ENCODE results near the gene CRELD2.

CRELD2 gene

DNA sequence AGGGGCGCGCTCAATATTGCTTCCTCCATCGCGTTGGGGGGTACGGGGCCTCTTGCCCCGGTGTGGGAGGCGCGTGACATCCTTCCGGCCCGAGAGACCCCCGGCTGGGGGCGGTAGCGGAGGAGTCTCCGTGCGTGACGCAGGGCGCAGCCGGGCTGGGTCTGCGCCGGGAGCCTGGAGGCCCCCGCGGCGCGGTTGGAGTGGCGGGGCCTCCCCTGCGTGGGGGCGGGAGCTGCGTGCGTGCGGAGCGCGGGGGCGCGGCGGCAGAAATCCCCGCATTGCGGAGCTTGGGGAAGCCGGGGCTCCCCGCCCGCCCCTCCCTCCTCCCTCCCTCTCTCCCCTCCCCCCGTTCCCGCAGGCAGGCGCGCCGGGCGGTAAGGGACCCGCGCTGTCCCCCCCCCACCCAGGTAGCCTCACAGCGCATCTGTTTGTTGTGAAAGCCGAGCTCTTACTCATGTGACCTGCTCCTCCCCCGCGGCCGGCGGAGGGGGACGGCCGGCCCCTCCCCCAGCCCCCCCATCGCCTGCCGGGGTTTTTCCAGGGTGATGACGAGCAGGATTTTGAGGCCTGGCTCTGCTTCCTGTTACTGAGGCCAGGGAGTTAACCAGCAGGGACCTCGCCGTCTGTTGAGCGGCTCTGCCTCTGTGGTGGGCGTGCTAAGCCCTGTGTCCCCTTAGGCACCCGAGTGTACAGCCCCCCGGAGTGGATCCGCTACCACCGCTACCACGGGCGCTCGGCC, 43.7 kb downstream of the CRELD2 start:
- H3K9ac ChIP-seq (ENCODE audit: low read length): peak overlapping the region; percentile 93
- H3K4me1 ChIP-seq (ENCODE audit: control insufficient read depth, insufficient read depth, low read length): peaks cover 74% of the 10 kb centered on the region
- no peaks in the 10 kb centered on the region for H3K27me3 ChIP-seq (ENCODE audit: control insufficient read depth, insufficient read depth, low read length)
- no peaks in the 10 kb centered on the region for H3K9me3 ChIP-seq (ENCODE audit: control insufficient read depth, low read length)
- peak overlapping the region; percentile 95 for H3K4me3 ChIP-seq (ENCODE audit: low read length)
- H3K36me3 ChIP-seq (ENCODE audit: control insufficient read depth, insufficient read depth, low read length): peaks cover 13% of the 10 kb centered on the region

DNA sequence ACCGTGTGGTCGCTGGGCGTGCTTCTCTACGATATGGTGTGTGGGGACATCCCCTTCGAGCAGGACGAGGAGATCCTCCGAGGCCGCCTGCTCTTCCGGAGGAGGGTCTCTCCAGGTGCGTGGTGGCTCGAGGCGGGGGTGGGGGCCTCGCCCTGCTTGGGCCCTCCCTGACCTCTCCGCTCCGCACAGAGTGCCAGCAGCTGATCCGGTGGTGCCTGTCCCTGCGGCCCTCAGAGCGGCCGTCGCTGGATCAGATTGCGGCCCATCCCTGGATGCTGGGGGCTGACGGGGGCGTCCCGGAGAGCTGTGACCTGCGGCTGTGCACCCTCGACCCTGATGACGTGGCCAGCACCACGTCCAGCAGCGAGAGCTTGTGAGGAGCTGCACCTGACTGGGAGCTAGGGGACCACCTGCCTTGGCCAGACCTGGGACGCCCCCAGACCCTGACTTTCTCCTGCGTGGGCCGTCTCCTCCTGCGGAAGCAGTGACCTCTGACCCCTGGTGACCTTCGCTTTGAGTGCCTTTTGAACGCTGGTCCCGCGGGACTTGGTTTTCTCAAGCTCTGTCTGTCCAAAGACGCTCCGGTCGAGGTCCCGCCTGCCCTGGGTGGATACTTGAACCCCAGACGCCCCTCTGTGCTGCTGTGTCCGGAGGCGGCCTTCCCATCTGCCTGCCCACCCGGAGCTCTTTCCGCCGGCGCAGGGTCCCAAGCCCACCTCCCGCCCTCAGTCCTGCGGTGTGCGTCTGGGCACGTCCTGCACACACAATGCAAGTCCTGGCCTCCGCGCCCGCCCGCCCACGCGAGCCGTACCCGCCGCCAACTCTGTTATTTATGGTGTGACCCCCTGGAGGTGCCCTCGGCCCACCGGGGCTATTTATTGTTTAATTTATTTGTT, 44.6 kb downstream of the CRELD2 start:
- Histone ChIP-seq H3K27me3 (ENCODE audit: control insufficient read depth, insufficient read depth, low read length) (no peaks in the 10 kb centered on the region), H3K9ac (ENCODE audit: low read length) (peak overlapping the region; percentile 83), H3K4me3 (ENCODE audit: low read length) (peak overlapping the region; percentile 80), H3K4me1 (ENCODE audit: control insufficient read depth, insufficient read depth, low read length) (peaks cover 74% of the 10 kb centered on the region), H3K9me3 (ENCODE audit: control insufficient read depth, low read length) (no peaks in the 10 kb centered on the region), H3K36me3 (ENCODE audit: control insufficient read depth, insufficient read depth, low read length) (peaks cover 13% of the 10 kb centered on the region)

DNA sequence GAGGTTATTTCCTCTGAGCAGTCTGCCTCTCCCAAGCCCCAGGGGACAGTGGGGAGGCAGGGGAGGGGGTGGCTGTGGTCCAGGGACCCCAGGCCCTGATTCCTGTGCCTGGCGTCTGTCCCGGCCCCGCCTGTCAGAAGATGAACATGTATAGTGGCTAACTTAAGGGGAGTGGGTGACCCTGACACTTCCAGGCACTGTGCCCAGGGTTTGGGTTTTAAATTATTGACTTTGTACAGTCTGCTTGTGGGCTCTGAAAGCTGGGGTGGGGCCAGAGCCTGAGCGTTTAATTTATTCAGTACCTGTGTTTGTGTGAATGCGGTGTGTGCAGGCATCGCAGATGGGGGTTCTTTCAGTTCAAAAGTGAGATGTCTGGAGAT, 45.2 kb downstream of the CRELD2 start:
- Histone ChIP-seq H3K9ac (ENCODE audit: low read length) (peak overlapping the region; percentile 83), H3K27me3 (ENCODE audit: control insufficient read depth, insufficient read depth, low read length) (no peaks in the 10 kb centered on the region), H3K4me1 (ENCODE audit: control insufficient read depth, insufficient read depth, low read length) (peaks cover 72% of the 10 kb centered on the region), H3K4me3 (ENCODE audit: low read length) (peak overlapping the region; percentile 80), H3K36me3 (ENCODE audit: control insufficient read depth, insufficient read depth, low read length) (peaks cover 13% of the 10 kb centered on the region), H3K9me3 (ENCODE audit: control insufficient read depth, low read length) (no peaks in the 10 kb centered on the region)

GRCh38 chr22:49964136-49965090, 46.0 kb downstream of the CRELD2 start:
- Histone ChIP-seq H3K9me3 (ENCODE audit: control insufficient read depth, low read length) (no peaks in the 10 kb centered on the region), H3K4me3 (ENCODE audit: low read length) (peak overlapping the region; percentile 4), H3K36me3 (ENCODE audit: control insufficient read depth, insufficient read depth, low read length) (peaks cover 13% of the 10 kb centered on the region), H3K27me3 (ENCODE audit: control insufficient read depth, insufficient read depth, low read length) (no peaks in the 10 kb centered on the region), H3K9ac (ENCODE audit: low read length) (peak overlapping the region; percentile 83), H3K4me1 (ENCODE audit: control insufficient read depth, insufficient read depth, low read length) (peaks cover 65% of the 10 kb centered on the region)

DNA sequence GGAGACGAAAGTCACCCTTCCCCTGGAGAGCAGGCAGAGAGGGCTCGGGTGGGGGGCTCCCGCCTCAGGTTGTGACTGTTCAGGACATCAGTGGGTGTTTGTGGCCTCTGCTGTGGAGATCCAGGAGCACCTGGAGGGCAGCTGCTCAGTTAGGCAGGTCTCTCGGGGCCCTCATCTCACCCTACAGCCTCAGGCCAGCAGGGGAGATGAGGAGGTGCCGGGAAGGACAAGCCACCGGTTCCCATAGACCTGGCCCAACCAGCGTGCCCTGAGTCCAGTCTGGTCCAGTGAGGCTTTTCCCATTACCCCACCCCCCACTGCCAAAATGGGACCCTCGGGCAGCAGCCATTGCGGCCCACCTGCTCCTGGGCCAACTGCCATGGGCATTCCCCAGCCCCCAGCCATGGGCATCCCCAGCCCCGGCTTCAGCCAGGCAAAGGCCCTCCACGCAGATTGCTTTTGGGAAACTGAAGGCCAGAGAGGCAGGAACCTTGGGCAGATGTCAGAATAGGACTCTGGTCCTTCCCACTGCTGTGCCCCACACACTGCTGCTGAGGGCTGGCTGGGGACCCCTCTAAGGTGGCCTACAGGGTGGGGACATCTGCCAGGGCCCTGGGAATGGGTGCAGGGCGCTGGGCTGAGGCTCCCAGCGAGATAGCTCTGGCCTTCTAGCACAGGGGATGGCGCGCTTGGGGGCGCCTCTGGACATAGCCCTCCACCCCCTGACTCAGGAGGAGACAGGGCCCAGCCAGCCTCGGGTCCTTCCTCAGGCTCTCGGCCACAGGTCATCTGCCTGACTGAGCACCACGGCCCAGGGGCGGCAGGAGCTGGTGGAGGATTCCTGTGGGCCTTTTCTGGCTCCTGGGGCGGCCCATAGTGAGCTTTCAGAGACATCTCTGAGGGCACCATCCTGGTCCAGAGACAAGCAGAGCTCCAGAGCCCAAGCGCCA, 46.9 kb downstream of the CRELD2 start:
- H3K4me3 ChIP-seq (ENCODE audit: low read length): peak overlapping the region; percentile 4
- H3K36me3 ChIP-seq (ENCODE audit: control insufficient read depth, insufficient read depth, low read length): peaks cover 13% of the 10 kb centered on the region
- no peaks in the 10 kb centered on the region for H3K27me3 ChIP-seq (ENCODE audit: control insufficient read depth, insufficient read depth, low read length)
- H3K9me3 ChIP-seq (ENCODE audit: control insufficient read depth, low read length): no peaks in the 10 kb centered on the region
- H3K9ac ChIP-seq (ENCODE audit: low read length): peak overlapping the region; percentile 83
- peaks cover 69% of the 10 kb centered on the region for H3K4me1 ChIP-seq (ENCODE audit: control insufficient read depth, insufficient read depth, low read length)

GRCh38 chr22:49966041-49966773, 47.8 kb downstream of the CRELD2 start:
- Histone ChIP-seq H3K9me3 (ENCODE audit: control insufficient read depth, low read length) (no peaks in the 10 kb centered on the region), H3K36me3 (ENCODE audit: control insufficient read depth, insufficient read depth, low read length) (peaks cover 13% of the 10 kb centered on the region), H3K4me3 (ENCODE audit: low read length) (no peak overlapping the region), H3K27me3 (ENCODE audit: control insufficient read depth, insufficient read depth, low read length) (no peaks in the 10 kb centered on the region), H3K9ac (ENCODE audit: low read length) (peak overlapping the region; percentile 53), H3K4me1 (ENCODE audit: control insufficient read depth, insufficient read depth, low read length) (peaks cover 76% of the 10 kb centered on the region)

DNA sequence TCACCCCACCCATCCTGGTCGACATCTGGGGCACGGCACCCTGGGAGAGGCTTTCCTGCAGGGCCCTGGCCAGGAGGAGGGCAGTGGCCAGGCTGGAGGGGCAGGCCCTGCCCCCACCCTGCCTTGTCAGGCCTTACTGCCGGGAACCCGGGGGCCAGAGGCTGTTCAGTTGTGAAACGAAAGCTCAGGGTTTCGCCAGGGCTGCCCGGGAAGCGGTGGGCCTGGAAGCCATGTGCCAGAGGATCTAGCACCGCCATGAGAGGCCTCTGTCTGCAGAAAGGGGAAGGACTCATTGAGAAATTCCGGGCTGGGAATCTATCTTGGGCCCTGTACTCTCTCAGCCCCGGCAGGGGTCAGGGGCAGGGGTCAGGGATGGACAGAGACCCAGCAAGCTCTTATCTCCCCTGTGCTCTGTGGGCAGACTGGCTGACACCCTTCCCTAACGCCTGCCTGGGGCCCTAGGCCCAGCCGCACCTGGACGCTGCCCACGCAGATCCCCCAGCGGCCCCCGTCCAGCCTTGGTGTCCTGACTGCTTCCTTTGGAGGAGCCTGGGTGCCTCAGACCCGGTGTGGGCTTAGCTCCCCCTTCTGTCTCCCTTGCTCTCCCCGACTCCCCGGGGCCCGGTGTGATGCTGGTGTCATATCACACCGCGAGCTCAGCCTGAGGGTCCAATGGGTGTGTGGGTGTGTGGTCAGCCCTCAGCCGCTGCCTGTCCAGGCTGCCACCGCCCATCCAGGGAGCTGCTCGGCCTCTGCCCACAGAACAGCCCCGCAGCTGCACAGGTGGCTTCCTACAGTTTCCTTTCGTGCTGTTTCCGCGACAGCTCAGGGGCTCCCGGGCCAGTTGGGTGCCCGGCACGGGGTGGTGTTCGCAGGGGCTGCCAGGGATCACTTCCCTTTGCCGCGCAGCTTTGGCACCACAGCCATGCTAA, 48.6 kb downstream of the CRELD2 start:
- Histone ChIP-seq H3K36me3 (ENCODE audit: control insufficient read depth, insufficient read depth, low read length) (peaks cover 13% of the 10 kb centered on the region), H3K27me3 (ENCODE audit: control insufficient read depth, insufficient read depth, low read length) (no peaks in the 10 kb centered on the region), H3K4me3 (ENCODE audit: low read length) (no peak overlapping the region), H3K9ac (ENCODE audit: low read length) (peak overlapping the region; percentile 53), H3K9me3 (ENCODE audit: control insufficient read depth, low read length) (no peaks in the 10 kb centered on the region), H3K4me1 (ENCODE audit: control insufficient read depth, insufficient read depth, low read length) (peaks cover 82% of the 10 kb centered on the region)

DNA sequence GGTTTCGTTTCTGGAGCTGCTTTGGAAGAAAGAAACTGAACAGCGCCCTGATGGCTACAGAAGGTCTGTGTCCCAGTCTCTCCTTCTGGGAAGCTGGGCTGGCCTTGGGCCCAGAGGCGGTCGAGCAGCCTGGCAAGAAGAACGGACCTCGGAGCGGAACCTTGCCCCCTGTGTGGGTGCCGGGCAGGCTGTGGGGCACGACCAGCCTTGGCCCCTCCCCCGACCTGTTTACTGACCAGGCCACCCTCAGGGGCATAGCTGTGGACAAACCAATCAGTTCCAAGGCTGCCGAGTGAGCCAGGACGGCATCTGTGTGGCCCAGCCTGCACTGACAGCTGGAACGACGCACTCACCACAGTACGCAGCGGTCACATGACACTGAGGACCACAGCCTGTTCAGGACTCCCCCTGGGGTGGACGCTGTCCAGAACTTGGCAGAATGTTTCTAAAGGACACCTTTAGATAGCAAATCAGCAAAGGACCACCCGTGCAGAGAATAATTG, 49.3 kb downstream of the CRELD2 start:
- H3K4me1 ChIP-seq (ENCODE audit: control insufficient read depth, insufficient read depth, low read length): peaks cover 81% of the 10 kb centered on the region
- H3K9ac ChIP-seq (ENCODE audit: low read length): peak overlapping the region; percentile 53

GRCh38 chr22:49968313-49968830, 49.9 kb downstream of the CRELD2 start:
- H3K27me3 ChIP-seq (ENCODE audit: control insufficient read depth, insufficient read depth, low read length): no peaks in the 10 kb centered on the region
- H3K9me3 ChIP-seq (ENCODE audit: control insufficient read depth, low read length): no peaks in the 10 kb centered on the region
- no peak overlapping the region for H3K4me3 ChIP-seq (ENCODE audit: low read length)
- H3K4me1 ChIP-seq (ENCODE audit: control insufficient read depth, insufficient read depth, low read length): peaks cover 76% of the 10 kb centered on the region
- peak overlapping the region; percentile 53 for H3K9ac ChIP-seq (ENCODE audit: low read length)
- peaks cover 3% of the 10 kb centered on the region for H3K36me3 ChIP-seq (ENCODE audit: control insufficient read depth, insufficient read depth, low read length)

More for the DNA sequence above, 49.3 kb downstream of the CRELD2 start:
- H3K27me3 ChIP-seq (ENCODE audit: control insufficient read depth, insufficient read depth, low read length): no peaks in the 10 kb centered on the region
- H3K4me3 ChIP-seq (ENCODE audit: low read length): no peak overlapping the region
- peaks cover 10% of the 10 kb centered on the region for H3K36me3 ChIP-seq (ENCODE audit: control insufficient read depth, insufficient read depth, low read length)
- H3K9me3 ChIP-seq (ENCODE audit: control insufficient read depth, low read length): no peaks in the 10 kb centered on the region

All from mucosa of stomach (tissue), 1 donor.